Measurements from ENCODE around the gene SAMM50. TPM values are rescaled to one million over a fixed set of nuclear protein-coding genes. Genes with fewer than 3 reads are reported as not detected.
A peak's percentile ranks its signal among the peaks of the same experiment; 100 is the strongest.

SAMM50 gene
- 40.1 TPM for total RNA-seq

- peak; percentile 83 for DNase-seq
These were observed at the start of gene SAMM50 for GRCh38 chr22:43955040-43955882. TSS of gene SAMM50 (plus strand) at chr22:43955442. CDS start at chr22:43955578, 136 bp downstream.

GRCh38 chr22:43905681-43906080 lies 49.6 kb upstream of the SAMM50 start:
- DNase-seq, result no peak

- no peak for DNase-seq
These were observed 45.5 kb upstream of the SAMM50 start for GRCh38 chr22:43909708-43910107.

GRCh38 chr22:43910178-43910695 lies 45.0 kb upstream of the SAMM50 start:
- DNase-seq, result no peak

GRCh38 chr22:43911351-43911750 lies 43.9 kb upstream of the SAMM50 start:
- DNase-seq, result no peak

GRCh38 chr22:43917521-43917920 lies 37.7 kb upstream of the SAMM50 start:
- DNase-seq, result no peak

- DNase-seq, result no peak
These were observed 35.9 kb upstream of the SAMM50 start for GRCh38 chr22:43919106-43919973.

- DNase-seq, result no peak
These were observed 33.9 kb upstream of the SAMM50 start for GRCh38 chr22:43921370-43921769.

- DNase-seq, result no peak
These were observed 33.1 kb upstream of the SAMM50 start for GRCh38 chr22:43922123-43922522.

GRCh38 chr22:43923191-43923590 lies 32.1 kb upstream of the SAMM50 start:
- DNase-seq, result peak; percentile 52

- DNase-seq, result peak; percentile 74
These were observed 31.4 kb upstream of the SAMM50 start, which contains the start of gene PNPLA3 for GRCh38 chr22:43923631-43924464. TSS of gene PNPLA3 (plus strand) at chr22:43923805. CDS start at chr22:43923912, 107 bp downstream.

GRCh38 chr22:43924877-43925276 lies 30.4 kb upstream of the SAMM50 start:
- no peak for DNase-seq

GRCh38 chr22:43925433-43926348 lies 29.6 kb upstream of the SAMM50 start:
- no peak for DNase-seq

- DNase-seq, result no peak
These were observed 28.9 kb upstream of the SAMM50 start for GRCh38 chr22:43926349-43926710.

- DNase-seq, result no peak
These were observed 26.8 kb upstream of the SAMM50 start for GRCh38 chr22:43928468-43928867.

- DNase-seq, result no peak
These were observed 26.3 kb upstream of the SAMM50 start for GRCh38 chr22:43928908-43929307.

GRCh38 chr22:43931771-43932170 lies 23.5 kb upstream of the SAMM50 start:
- no peak for DNase-seq

GRCh38 chr22:43941449-43941848 lies 13.8 kb upstream of the SAMM50 start:
- no peak for DNase-seq

- DNase-seq, result no peak
These were observed 10.4 kb upstream of the SAMM50 start for GRCh38 chr22:43944670-43945430.

All from skin of body (tissue), 2 donors.